Measurements from ENCODE around the gene LRRC8E. TPM values are rescaled to one million over a fixed set of nuclear protein-coding genes. Genes with fewer than 3 reads are reported as not detected.
A peak's percentile ranks its signal among the peaks of the same experiment; 100 is the strongest.

Gene LRRC8E
- total and polyA plus RNA-seq, 10 of the 15 experiments (the other 5 are each of a cell fraction or from before 2014, with no cell fraction given) = 0.04 to 0.32 (median 0.25) TPM; not detected in 7

GRCh38 chr19:7919610-7920518 lies 31.6 kb downstream of the LRRC8E start, which contains the start of gene SNAPC2:
SNAPC2 (plus strand) TSS chr19:7920338; CDS start chr19:7920367, 29 bp downstream.
- ChIA-PET POLR2A (interaction anchor here (0.7 to 2.9 kb wide), 6 partner anchors 16 to 820 kb away, joined by 4 to 27 read pairs (median 5); partner anchors contain the start of genes MAP2K7 and TIMM44), RAD21 (ENCODE audit: unreplicated experiment) (interaction anchor here (0.6 to 2.5 kb wide), 16 partner anchors 8 to 817 kb away, joined by 3 to 17 read pairs (median 4); partner anchors contain the start of genes MAP2K7, TIMM44 and TRAPPC5), CTCF (interaction anchor here (0.5 to 3.9 kb wide), 12 partner anchors 11 to 351 kb away, joined by 3 to 32 read pairs (median 4); partner anchors contain the start of genes MAP2K7, TIMM44 and TRAPPC5), SMC1A (ENCODE audit: uncharacterized antibody, unreplicated experiment) (interaction anchor here (1.6 to 2.5 kb wide), 2 partner anchors 16 to 24 kb away, joined by 7 to 13 read pairs; partner anchors contain the start of genes MAP2K7 and TIMM44)
- H3K9me3 ChIP-seq (replicated peaks; ENCODE audit: control insufficient read depth, insufficient read depth, low read length) = no peaks in the 10 kb centered on the region; the same call in 2 of the 3 replicates
- H2AFZ ChIP-seq (ENCODE audit: control insufficient read depth, low read depth, low read length) = peak within 1 kb of the TSS; percentile 97
- H3K4me2 ChIP-seq (ENCODE audit: control insufficient read depth, insufficient read depth) = peak within 1 kb of the TSS; percentile 96
- WGBS (ENCODE audit: insufficient coverage, insufficient replicate concordance, low lambda C conversion rate, missing lambda C conversion rate) = 6% methylated on average over 62 of the region's 62 CpGs
- H3K4me3 ChIP-seq = peak within 1 kb of the TSS; percentile 82
- ATAC-seq (peak; percentile 86), FAIRE-seq (peak; percentile 78), DNase-seq (ENCODE audit: low read depth, low spot score) (peak; percentile 70)
- no peaks in the 10 kb centered on the region for H4K20me1 ChIP-seq (ENCODE audit: control insufficient read depth, insufficient read depth)
- H3K27me3 ChIP-seq (replicated peaks in 1 of 2; ENCODE audit: control insufficient read depth in 2 of 2, insufficient read depth in 2 of 2, low read length in 1 of 2) = peaks cover 8 to 21% of the 10 kb centered on the region in 2 experiments
- no peaks in the 10 kb centered on the region for H3K79me2 ChIP-seq (ENCODE audit: control insufficient read depth, insufficient read depth, low read length)
- H3K9ac ChIP-seq (ENCODE audit: control insufficient read depth, insufficient read depth, low read length) = peak within 1 kb of the TSS; percentile 69
- intact Hi-C loops (cut with micrococcal nuclease; ENCODE audit: unreplicated experiment) = no loop called here
- H3K27ac ChIP-seq (ENCODE audit: control insufficient read depth, insufficient read depth) = peak within 1 kb of the TSS; percentile 44
- H3K4me1 ChIP-seq (ENCODE audit: control insufficient read depth, insufficient read depth, low read length) = peaks cover 11% of the 10 kb centered on the region
- H3K36me3 ChIP-seq (ENCODE audit: control insufficient read depth in 2 of 2, insufficient read depth in 2 of 2, low read length in 1 of 2) = no peaks in the 10 kb centered on the region; a peak in 1 of 4 replicates
- in situ Hi-C loops (cut with MboI) = no loop called here
- no TSS peak for BruUV-seq (replicated peaks)
- TF ChIP-seq PBX3 (IDR thresholded peaks at IDR 0.05; ENCODE audit: insufficient replicate concordance, low read depth, low read length) (peak; percentile 42), NFIC (IDR thresholded peaks at IDR 0.05; ENCODE audit: low read depth, low read length) (no peak), RAD51 (IDR thresholded peaks at IDR 0.05) (no peak), BHLHE40 (IDR thresholded peaks at IDR 0.05; ENCODE audit: borderline replicate concordance in 1 of 2, low read depth in 2 of 2, low read length in 1 of 2) (peak in 1 of 2 experiments; percentile 57; a peak in 2 of 4 replicates), CEBPZ (IDR thresholded peaks at IDR 0.05; ENCODE audit: low read depth, low read length) (no peak), BRCA1 (IDR thresholded peaks at IDR 0.05; ENCODE audit: low read depth, low read length) (0 out of 2 replicates have a peak, but pooled peaks have one; percentile 41), DPF2 (IDR thresholded peaks at IDR 0.05) (peak; percentile 49), NKRF (conservative IDR thresholded peaks at IDR 0.05) (peak; percentile 88), LARP7 (IDR thresholded peaks at IDR 0.05) (peak; percentile 79; the same call in 1 of the 2 replicates), HCFC1 (IDR thresholded peaks at IDR 0.05; ENCODE audit: low read length) (no peak), TCF7 (IDR thresholded peaks at IDR 0.05; ENCODE audit: borderline replicate concordance) (no peak), CREM (IDR thresholded peaks at IDR 0.05; ENCODE audit: low read depth) (peak; percentile 44), MEF2B (IDR thresholded peaks at IDR 0.05; ENCODE audit: partially characterized antibody, poor library complexity, severe bottlenecking) (peak; percentile 2), PML (IDR thresholded peaks at IDR 0.05; ENCODE audit: low read length) (no peak)
